HG03196 (cell line): ENCODE results near the gene MYL5.
"Not testable (repeated sequence)": the region's sequence is repeated elsewhere in the genome, so short reads cannot be mapped to it uniquely, and the experiment has no call there.

Source experiments
- ATAC-seq: cut with Tn5 transposase; IDR thresholded peaks from one replicate; pipeline ENCODE4 v1.9.1; 2021; ENCODE audit not compliant: unreplicated experiment

The MYL5 gene, protein sequence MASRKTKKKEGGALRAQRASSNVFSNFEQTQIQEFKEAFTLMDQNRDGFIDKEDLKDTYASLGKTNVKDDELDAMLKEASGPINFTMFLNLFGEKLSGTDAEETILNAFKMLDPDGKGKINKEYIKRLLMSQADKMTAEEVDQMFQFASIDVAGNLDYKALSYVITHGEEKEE

DNA sequence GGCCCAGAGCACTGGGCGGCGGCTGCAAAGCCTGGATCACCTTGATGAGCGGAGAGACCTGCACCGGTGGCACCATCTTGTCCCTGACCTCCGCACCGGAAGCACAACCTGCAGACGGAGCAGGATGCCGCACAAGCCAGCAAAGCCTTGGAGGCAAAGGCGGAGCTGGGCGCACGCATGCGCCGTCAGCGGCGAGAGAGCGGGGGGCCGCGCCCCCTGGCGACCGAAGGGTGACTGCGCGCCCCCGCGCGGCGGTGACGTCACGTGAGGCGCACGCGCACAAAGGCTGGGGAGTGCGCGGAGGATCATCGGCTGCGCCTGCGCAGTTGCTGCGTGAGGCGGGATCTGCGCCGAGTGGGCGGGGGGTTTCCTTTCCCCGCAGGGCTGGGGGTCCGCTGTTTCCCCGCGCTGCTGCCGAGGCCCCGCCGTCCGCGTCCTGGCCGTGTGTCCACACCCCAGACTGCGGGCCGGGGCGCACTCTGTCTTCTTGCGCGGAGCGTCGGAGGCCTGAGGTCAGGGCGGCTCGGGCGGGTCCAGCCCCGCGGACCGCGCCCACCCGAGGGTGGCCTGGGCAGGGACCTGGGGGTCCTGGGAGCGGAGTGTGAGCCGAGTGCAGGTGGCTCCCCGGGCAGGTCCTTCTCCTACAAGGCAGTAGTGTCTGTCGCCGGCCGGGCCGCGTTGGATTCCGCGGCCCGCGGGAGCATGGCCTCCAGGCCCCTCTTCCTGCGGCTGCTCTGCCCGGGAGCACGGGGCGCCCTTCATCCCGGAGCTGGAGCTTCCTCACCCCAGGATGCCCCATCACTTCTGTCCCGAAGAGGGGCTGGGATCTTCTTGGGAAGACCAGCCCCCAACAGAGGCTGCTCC, at the start of gene MYL5, which contains the start of gene ATP5ME:
MYL5 (plus strand) TSS at position 371 of the 864 bp plus-strand sequence. CDS start 3,485 bp downstream, outside the sequence.
ATP5ME (minus strand) TSS at position 105 of the 864 bp plus-strand sequence; CDS start at position 76, 29 bp downstream.
- ATAC-seq = peak; percentile 78

DNA sequence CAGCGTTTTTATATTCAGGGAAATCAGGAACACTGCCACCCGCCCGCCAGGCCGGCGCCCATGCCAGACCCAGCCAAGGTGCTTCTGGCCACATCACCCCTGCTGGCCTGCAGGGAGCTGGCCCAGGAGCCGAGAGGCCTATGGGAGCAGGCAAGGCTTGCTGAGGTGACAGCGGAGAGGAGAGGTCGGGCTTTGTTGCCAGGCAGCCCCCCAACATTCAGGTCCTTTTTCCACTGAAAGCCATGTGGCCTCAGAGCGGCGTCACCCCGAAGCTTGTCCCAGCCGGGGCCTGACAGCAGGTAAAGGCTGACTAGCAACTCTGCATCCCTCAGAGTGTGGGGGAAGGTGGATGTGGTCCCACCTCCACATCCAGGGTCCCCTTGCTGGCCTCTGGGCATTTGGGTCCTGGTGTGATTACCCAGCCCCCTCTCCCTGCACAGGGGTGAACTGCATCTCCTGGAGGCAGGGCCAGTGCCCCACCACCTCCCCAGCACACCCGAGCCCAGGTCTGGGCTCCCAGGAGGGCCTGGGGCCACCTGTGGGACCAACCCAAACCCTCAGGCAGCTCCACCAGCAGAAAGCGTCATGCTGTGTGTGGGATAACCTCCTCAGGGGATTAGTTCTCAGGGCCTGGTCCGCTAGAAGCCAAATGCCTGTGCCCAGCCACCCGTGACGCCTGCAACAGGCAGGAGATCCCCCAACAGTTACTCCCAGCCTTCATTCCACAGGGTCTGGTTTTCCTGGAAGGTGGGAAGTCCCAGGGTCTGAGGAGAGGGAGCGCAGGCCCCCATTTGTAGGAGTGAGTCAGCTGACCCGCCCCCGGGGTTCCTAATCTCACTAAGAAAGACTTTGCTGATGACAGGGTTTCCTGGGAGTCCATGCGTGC, 49.4 kb upstream of the MYL5 start, which contains the start of gene PDE6B:
PDE6B (plus strand) TSS at position 869 of the 886 bp plus-strand sequence. CDS start 54 bp downstream, outside the sequence.
- ATAC-seq = no peak

DNA sequence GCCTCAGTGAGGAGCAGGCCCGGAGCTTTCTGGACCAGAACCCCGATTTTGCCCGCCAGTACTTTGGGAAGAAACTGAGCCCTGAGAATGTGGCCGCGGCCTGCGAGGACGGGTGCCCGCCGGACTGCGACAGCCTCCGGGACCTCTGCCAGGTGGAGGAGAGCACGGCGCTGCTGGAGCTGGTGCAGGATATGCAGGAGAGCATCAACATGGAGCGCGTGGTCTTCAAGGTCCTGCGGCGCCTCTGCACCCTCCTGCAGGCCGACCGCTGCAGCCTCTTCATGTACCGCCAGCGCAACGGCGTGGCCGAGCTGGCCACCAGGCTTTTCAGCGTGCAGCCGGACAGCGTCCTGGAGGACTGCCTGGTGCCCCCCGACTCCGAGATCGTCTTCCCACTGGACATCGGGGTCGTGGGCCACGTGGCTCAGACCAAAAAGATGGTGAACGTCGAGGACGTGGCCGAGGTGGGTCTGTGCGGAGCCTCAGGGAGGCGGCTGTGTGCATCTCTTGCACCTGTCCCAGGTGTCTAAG, 48.6 kb upstream of the MYL5 start:
- ATAC-seq = no peak

DNA sequence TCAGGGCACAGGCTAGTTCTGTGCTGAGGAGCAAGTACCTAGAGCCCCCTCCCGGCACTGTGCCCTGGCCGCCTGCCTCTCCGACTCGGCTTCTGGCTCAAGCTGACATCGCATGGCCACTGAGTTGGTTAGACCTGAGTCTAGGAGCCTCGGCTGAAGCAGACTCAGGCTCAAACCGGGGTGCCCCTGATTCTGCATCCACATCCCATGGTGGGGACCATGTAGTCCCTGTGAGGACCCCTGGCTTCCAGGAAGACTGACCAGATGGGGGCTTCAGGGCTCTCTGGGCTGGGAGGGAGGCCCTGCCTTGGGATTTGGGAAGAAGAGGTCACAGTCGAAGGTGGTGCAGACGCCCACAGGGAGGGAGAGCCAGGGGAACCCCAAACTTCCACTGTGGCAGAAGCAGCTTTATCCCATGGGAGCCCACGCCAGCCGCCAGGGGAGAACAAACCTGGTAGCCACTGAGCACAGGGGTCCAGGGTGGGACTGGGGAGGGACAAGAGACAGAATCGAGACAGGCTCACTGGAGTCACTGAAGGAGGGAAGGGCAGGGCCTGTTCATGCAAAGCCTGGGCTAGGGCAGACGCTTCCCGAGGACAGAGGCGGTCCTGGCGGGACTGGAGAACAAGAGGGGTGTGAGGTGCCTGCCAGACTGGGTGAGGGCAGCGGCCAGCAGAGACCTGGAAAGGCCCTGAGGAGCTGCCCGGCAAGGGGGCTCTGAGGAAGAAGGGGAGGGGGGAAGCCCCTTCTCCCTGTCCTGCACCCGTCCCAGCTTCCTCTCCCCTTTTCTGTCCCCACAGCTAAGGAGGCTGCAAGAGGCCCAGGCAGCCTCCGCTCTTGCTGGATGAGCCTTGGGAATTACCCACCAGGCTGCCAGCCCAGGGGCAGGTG, 47.9 kb upstream of the MYL5 start:
- ATAC-seq = no peak

DNA sequence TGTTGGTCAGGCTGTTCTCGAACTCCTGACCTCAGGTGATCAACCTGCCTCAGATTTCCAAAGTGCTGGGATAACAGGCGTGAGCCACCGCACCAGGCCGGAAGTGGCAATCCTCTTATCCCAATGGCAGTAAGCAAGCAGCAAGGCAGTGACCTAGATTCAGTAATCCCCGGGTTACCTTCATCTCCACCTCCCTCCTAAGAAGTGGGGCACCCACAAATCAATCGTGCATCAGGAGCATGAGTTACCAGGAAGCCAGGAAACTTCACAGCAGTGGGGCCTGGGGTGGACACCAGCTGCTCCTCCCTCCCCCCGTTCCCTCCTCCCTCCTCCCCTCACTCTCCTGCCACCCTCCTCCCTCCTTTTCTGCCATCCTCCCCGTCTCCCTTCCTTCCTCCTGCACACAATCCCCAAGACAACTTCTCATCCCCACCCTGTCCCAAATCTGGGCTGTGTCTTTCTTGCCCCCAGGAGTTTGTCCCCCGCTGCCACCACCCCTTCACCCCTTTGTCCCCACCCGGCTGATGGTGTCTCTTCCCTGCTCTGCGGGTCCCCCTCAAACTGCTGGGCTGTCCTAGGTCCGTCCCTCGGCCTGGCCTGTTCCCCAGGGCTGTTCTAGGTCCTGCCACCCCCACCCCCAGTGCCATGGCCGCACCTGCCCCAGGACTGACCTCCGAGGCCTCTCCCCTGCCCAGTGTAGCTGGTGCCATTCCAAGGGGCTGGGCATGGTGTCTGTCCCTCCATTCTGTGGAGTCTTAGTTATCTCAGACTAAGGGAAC, 46.8 kb upstream of the MYL5 start:
- ATAC-seq = no peak

DNA sequence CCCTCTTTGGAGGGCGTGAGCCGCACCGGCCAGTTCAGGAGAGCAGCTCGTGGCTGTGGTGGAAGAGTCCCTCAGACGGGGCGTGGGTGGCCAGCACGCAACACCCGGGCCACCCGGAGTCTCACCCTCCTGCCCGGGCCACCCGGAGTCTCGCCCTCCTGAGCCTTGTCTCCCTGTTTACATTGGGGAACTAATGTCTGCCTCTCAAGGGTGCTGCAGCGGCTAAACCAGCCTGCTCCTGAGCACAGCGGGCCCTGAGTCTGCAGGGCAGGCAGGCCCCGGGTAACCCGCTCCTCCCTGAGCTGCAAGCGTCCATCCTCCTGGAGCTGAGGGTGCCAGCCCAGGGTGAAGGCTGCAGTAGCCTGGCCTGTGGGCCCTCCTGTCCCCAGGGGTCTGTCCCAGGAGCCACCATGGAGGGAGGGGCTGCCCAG, 46.0 kb upstream of the MYL5 start:
- no peak for ATAC-seq

DNA sequence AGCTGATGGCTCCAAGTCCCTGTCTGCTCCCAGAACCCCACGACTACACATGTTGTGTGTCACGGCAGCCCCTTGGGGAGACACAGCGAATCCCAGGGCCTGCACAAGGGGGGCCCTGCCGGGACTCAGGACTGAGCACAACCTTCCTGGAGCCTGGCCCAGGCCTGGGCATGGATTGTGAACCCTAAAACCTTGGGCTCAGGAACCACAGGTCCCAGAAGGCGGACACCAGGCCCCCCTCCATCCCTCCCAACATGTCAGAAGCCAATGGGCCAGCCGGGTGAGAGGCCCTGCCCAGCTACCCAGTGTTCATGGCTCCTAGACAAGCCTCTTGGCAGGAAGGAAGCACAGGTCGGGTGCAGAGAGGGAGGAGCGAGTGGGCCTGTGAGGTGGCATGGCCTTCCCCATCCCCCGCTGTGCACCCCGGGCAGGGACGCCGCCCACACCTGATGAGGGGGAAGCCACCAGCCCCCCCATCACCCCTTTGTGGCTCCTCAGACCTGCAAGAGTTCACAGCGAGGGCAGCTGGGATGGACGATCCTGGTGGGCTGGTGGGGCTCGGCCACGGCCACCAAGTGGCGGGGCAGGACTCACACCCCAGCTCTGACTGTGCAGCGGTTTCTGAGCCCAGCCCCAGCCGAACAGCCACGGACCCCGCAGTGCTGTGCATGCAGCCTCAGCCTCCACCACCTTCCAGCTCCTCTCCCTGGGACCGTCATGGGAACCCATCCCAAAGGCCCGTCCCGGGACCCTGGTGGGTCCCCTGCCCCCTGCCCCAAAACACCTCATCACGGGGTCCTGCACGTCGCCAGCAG, 45.3 kb upstream of the MYL5 start:
- no peak for ATAC-seq

DNA sequence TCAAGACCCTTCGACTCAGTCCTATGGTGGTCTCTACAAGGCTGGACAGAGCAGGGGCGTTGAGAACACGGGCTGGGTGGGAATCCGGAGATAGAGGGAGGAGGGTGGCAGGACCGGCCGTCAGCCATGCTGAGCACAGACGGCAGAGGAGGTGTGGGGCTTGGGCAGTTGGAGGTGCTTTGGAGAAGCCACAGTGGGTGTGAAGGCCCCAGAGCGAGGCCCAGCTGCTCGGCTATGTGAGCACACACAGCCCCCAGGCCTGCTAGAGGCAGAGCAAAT, 44.8 kb upstream of the MYL5 start:
- no peak for ATAC-seq

DNA sequence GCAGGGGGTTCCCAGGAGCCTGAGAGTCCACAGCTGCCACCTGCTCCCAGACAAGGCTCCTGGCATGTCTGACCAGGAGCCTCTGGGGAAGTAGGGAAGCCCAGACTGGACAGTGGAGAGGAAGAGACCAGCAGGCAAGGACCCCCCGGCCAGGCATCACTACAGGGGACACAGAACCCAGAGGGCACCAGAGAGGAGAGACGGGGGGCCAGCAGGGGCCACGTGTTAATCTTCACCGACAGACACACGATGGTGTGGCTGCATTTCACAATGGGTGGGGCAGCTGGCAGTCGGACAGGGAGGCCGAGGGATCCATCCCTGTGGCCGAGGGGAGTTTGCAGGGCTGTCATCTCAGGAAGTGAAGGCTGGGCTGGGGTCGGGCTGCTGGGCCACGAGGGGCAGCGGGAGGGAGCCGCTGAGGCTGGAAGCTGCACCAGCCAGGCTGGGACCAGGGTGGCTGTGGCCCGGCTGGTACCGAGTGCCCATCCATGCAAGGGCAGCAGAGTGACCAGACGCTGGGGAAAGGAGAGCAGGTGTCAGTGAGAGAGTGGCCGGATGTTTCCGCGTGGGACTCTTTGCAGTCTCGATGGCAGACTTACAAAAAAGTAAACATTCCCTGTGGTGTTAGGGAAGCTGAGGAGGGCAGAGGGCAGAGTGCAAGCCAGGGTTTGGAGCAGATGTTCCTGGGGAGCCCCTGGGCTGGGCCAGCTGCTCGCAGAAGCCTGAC, 44.3 kb upstream of the MYL5 start:
- no peak for ATAC-seq

DNA sequence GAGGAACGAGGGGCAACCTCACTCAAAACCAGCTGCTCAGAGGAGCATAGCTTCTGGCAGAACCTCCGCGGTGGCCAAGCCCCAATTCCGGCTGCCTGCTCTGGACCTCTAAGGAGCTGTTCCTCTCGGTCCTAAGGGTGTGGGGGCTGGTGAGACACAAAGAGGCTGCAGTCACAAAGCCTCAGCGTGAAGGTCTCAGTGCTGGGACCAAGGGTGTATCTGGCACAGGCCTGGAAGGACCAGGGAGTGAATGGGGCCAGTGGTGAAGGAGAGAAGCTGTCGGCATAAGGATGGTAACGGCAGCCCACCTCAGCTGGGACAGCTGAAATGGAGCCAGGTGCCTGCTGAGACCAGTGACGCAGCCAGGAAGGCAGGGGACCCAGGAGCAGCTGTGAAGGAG, 43.7 kb upstream of the MYL5 start:
- ATAC-seq = no peak

DNA sequence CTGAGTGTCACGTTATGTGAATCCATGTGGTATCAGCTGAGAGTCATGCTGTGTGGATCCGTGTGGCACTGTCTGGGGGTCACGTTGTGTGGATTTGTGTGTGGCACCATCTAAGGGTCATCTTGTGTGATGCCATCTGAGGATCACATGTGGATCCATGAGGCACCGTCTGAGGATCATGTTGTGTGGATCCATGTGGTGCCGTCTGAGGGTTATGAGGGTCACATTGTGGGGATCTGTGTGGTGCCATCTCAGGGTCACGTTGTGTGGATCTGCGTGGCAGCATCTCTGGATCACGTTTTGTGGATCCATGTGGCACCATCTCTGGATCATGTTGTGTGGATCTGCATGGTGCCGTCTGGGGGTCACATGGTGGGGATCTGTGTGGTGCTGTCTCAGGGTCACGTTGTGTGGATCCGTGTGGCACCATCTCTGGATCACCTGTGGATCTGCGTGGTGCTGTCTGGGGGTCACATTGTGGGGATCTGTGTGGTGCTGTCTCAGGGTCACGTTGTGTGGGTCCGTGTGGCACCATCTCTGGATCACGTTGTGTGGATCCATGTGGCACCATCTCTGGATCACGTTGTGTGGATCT, 42.0 kb upstream of the MYL5 start:
- no peak for ATAC-seq

DNA sequence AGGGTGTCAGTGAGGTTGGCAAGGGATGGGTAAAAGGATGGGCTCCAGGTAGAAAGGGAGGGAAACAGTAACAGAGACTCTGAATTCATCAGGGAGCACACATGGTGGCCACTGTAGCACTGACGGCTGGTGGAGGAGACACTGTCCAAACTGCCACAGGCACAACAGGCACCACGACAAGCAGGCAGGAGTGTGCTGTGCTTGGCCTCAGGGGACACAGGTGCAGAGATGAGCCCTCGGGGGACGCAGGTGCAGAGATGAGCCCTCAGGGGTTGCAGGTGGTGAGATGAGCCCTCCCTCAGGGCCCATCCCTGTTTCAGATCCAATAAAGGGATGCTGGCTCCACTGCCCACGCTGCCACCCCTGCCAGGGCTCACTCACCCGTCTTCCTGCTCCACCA, 41.4 kb upstream of the MYL5 start:
- ATAC-seq = no peak

DNA sequence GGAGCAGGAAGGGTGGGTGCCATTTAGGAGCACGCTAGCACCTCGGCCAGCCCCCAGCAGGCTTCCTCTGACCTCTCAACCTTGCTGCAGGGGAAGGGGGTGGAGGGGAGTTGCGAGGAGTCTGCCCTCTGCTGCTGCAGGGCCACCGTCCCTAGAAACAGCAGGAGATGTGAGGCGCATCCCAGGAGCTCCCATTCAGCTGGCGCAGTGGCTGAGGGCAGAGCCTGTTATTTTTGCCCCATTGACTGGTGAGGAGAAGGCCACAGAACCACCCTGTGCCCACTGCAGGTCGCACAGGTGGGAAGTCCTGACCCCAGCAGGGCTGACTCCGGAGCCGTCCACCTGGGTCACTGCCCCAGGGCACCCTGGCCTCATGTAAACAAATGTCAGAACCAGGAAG, 40.9 kb upstream of the MYL5 start:
- no peak for ATAC-seq

DNA sequence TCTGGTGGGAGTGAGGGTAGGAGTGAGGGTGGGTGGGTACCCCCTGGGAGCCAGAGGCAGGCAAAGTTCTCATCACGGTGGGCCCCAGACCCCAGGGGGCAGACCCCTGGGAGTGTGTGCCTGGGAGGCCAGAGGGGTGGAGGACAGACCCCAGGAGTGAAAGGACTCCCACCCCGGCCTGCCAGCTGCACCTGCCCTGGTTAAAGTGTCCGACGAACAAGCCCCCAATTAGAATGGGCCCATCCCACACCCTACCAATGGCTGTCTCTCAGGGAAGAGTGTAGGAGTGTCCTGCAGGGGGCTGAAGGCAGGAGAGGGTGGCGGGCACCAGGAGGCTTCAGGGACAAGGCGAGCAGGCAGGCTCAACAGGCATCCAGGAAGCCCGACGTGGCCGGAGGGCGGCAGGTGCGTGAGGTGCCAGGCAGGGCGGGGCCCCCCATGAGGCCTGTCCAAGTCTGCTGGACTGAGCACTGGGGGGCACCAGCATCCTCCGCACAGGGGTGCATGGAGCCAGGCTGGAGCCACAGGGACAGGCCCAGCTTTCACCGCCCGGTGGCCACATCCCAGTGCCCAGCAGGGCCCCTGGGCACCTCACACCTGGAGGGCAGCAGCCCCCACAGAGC, 40.3 kb upstream of the MYL5 start:
- no peak for ATAC-seq

DNA sequence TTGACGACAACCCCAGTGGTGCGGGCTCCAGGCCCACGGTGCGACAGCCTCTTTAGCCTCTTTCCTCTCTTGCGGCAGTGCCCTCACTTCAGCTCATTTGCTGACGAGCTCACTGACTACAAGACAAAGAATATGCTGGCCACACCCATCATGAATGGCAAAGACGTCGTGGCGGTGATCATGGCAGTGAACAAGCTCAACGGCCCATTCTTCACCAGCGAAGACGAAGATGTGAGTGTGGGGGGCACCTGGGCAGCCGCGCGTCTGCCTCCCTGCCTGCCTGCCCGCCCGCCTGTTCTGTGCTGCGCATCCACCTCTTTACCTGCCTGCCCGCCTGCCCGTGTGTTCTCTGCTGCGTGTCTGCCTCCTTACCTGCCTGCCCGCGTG, 39.8 kb upstream of the MYL5 start:
- no peak for ATAC-seq

DNA sequence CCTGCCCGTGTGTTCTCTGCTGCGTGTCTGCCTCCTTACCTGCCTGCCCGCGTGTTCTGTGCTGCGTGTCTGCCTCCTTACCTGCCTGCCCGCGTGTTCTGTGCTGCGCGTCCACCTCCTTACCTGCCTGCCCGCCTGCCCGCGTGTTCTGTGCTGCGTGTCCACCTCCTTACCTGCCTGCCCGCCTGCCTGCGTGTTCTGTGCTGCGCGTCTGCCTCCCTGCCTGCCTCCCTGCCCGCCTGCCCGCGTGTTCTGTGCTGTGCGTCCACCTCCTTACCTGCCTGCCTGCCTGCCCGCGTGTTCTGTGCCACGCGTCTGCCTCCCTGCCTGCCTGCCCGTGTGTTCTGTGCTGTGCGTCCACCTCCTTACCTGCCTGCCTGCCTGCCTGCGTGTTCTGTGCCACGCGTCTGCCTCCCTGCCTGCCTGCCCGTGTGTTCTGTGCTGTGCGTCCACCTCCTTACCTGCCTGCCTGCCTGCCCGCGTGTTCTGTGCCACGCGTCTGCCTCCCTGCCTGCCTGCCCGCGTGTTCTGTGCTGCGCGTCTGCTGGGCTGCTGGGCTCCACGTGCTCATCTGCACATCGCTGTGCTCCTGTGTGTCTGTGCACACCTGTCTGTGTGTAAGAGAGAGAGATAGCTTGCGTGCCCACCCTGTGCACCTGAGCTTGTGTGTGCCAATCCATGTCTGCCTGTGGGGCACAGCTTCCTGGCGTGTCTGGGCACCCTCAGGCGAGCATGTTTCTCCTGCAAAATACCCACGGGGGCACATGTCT, 39.1 kb upstream of the MYL5 start:
- not testable (repeated sequence) for ATAC-seq
